GM12892 (cell line): ENCODE data around the gene FAM171A2. TPM values are rescaled to one million over a fixed set of nuclear protein-coding genes. Genes with fewer than 3 reads are reported as not detected.
"Not testable (repeated sequence)": the region's sequence is repeated elsewhere in the genome, so short reads cannot be mapped to it uniquely, and the experiment has no call there.

ENCODE experiments used
- DNase-seq: peaks from one replicate; pipeline ENCODE4 v3.0.0; 2011; ENCODE audit not compliant: insufficient read length
- FAIRE-seq: peaks from 2 replicates; lab custom pipeline; 2011; peaks lifted over from hg19 to GRCh38; lab: Jason Lieb, UNC
- POLR2A ChIP-seq: IDR thresholded peaks from 2 replicates; pipeline ENCODE4 v1.6.1; 2011; ENCODE audit warnings: low read depth, low read length, control low read depth
- POLR2AphosphoS5 ChIP-seq: IDR thresholded peaks from 2 replicates; pipeline ENCODE4 v1.6.1; 2011; ENCODE audit warnings: low read depth, low read length, control low read depth
- TAF1 ChIP-seq: IDR thresholded peaks from 2 replicates; pipeline ENCODE4 v1.6.1; 2011; ENCODE audit warnings: low read depth, mild to moderate bottlenecking, control low read depth, low read length, borderline replicate concordance
- polyA plus RNA-seq: library from polyadenylated mRNA; unstranded; fragments of >200 nt; gene quantifications from one replicate; pipeline ENCODE4 v1.2.1, GENCODE V29; 2012; ENCODE audit warnings: missing spikeins, inconsistent platforms; ENCODE audit not compliant: missing spikeins

The FAM171A2 gene
- 0.78 TPM for polyA plus RNA-seq

DNA sequence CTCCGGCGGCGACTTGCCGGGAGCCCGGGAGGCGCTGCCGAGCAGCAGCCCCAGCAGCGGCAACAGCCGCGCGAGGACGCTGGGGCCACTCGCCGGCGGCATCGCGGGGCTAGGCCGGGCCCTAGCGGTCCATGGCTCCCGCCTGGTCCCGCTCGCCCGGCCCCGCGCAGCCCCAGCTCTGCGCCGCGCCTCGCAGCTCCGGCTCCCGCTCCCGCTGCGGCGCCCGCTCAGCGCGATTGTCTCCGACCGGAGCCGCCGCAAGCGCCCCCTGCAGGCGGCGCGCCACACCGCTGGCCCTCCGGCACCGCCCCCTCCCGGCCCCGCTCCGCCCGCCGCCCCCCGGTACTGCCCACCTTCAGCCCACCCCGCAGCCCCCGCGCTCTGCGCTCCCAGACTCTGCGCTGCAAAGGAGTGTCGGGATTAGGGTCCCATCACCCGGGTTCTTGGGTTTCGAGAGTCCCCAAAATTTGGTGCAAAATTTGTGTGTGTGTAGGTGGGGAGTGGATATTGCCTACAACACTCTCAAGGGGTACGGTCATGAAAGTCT lies at the start of gene FAM171A2:
Gene FAM171A2, minus strand, starts transcription at position 241 of the 547 bp plus-strand sequence. Its CDS starts 139 bp downstream, at position 102.
- DNase-seq (peak; percentile 88), FAIRE-seq (peak; percentile 89)

DNA sequence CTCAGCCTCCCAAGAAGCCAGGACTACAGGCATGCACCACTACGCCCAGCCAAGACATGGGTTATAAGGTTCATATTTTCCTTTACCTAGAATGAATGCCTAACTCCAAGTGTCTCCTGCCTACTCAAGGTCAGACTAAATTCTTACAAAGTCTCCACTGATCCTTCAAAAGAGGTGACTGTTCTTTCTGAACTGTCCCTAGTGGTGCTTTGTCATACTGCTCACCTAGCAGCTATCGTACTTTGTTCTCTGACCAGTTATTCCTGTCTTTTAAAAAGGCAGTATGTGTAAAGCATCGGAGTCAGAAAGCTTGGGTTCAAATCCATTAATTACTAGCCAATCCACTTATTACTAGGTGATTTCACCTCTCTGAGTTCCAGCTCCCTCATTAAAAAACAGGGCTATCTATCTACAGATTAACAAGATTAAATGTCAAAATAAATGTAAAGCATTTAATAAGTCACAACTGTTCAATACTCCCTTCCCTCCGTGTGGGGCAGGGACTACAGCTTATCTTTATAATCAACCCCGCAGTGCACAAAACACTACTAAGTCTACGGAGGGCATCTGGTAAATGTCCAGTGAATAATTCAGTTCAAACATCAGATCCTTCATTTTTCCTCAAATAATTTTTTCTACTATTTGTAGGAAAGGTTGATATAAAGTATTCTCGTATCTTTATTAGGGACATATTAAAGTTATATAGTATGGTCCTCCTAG lies 45.8 kb upstream of the FAM171A2 start:
- peak; percentile 14 for FAIRE-seq
- no peak for TF ChIP-seq TAF1
- TF ChIP-seq POLR2AphosphoS5, result no peak
- TF ChIP-seq POLR2A, result no peak
- DNase-seq, result no peak

More for the DNA sequence above, at the start of gene FAM171A2:
- TF ChIP-seq POLR2A (peak; percentile 17; the same call in 1 of the 2 replicates), POLR2AphosphoS5 (no peak), TAF1 (no peak)

DNA sequence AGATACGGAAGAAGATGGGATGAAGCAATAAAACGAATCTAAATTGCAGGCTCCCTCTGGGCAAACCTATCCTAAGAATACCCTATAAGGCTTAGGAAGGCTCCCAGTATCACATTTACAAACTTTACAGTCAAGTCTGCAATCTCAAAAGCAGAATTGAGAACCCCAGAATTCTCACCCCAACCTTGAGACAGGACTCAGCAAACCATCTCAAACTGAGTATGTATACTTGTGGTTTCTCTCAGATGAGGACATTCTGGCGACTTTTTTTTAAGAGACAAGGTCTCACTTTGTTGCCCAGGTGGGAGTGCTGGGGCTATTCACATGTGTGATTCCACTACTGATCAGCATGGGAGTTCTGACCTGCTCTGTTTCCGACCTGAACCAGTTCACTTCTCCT lies 45.1 kb upstream of the FAM171A2 start:
- peak; percentile 66 for FAIRE-seq

DNA sequence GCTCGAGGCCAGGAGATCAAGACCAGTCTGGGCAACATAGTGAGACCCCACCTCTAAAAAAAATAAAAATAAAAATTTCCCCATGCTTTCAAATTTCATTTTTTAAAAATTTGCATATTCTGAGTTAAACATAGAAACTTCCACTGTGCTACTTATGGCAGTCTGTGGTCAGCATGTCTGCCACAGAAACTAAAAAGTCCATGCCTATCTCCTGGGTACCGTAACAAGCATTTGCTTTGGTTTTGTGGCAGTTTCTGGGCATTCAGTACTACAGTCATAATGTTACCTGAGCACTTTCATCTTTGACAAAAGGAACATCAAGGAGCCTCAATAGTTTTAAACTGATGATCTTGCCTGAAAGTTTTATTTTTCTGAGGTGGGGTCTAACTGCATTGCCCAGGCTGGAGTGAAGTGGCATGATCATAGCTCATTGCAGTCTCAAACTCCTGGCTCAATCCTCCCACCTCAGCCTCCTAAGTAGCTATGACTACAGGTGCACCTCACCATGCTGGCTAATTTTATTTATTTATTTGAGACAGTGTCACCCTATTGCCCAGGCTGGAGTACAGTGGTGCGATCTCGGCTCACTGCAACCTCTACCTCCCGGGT lies 39.0 kb upstream of the FAM171A2 start:
- TF ChIP-seq TAF1 (no peak), POLR2A (no peak)
- FAIRE-seq (no peak), DNase-seq (no peak)

More for the DNA sequence above, 45.1 kb upstream of the FAM171A2 start:
- no peak for TF ChIP-seq POLR2AphosphoS5
- TF ChIP-seq POLR2A, result no peak
- no peak for TF ChIP-seq TAF1
- DNase-seq, result no peak

DNA sequence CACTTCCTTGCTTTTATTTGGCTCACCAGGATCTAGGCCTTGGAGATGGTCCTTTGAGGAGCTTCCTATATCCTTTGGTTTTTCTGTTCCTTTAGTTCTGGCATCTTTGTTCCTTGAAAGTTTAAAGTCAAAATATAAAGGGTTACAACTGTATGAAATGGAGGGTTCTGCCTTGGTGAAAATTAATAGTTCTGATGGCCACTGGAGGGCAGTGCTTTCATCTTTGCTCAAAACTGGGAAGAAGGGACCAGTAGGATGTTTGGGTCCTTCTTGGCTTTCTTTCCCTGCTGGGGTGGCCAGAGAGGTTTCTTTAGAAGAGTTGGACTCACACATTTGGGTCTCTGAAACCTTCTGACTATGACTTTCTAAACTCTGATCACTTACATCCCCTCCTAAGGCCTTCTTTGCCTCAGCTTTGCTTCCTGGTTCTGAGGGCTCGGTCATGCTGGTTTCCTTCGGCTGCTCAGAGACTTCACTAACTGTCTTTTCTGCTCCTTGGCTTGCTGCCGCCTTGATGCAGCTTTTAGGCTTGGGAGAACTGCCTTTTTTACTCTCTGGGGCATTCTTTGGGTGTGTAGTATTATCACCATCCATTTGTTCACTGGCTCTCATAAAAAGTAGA lies 36.7 kb upstream of the FAM171A2 start:
- TF ChIP-seq POLR2AphosphoS5 (no peak), POLR2A (no peak), TAF1 (no peak)
- no peak for DNase-seq
- peak; percentile 81 for FAIRE-seq

DNA sequence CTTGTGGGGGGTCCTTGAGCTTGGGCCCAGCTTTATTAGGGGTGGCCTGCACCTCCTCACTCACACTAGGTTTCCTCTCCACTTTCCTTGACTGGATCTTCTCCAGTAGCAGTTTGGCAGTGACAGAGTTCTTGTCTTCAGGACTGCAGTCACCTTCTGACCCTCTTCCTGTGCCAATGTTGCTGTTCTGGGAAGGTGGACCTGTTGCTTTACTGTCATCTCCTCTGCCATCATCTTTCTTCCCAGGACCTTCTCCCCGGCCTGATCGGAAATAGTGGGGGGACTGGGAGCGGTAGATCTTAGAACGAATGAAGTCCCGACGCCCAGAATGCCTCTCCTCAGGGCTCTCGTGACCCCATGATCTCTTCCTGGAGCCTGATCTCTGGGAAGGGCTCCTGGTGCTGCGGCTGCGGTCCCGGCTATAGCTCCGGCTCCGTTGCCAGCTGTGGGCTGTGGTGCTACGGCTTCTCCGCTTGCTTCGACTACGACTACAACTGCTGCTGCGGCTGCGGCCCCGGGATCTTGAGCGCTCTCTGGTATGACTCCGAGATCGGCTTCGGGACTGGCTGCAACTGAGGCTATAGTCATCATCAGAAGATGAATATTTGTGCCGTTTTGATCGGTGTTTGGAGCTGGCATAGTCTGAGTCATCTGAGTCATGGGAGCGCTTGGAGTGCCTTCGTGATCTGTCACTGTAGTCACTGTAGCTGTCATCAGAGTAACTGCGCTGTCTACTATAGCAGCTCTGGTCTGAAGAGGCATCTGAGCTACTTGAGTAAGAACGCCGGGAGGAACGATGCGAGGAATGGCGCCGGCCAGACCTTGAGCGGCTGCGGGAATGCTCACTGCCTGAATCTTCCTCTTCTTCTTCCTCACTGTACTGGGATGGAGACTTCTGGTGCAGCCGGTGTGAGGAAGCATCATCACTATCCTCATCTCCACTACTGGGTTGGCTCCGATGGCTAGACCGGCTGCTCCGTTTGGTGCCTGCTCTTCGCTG lies 35.3 kb upstream of the FAM171A2 start:
- DNase-seq (no peak), FAIRE-seq (no peak)
- TF ChIP-seq POLR2AphosphoS5 (no peak), TAF1 (no peak), POLR2A (no peak)

DNA sequence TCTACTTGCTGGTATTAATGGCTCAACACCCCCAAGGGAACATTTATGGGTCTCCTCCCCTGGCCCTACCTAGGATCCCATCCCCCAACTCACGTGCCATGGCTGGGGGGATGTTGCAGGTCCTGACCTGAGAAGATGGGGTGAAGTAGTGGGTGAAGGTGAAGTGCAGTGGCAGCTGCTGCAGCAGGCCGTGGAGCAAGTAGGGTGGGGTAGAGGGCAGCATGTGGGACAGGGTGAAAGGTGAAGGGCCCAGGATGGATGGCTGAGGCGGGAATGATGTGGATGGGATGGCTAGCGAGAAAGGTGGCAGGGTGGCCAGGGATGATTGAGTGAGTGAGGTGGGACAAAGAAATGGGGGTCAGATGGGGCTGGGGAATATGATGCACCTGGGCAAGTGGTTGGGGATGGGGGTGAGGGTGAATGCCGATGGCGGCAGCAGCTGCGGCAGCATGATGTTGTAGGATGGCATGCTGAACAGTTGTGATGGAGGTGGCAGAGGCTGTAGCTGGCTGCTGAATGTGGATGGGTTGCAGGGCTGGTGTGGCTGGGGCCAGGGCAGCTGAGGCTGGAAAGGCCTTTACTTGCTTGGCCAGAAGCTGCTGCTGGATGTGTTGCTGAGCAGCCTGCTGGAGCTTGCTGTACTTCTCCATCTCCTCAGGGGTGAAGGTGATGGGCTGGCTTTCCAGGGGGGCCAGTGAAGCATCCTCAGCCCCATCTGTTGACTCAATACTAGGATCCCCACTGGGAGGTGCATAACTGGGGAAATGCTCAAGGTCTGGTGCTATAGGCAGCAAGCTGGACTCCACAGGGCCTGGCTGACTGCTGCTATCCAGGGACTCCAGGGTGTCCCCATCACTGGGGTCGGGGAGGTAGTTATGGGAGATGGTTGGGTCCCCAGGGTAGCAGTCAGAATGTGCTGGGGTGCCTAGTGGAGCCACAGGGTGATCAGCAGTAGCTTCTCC lies 34.1 kb upstream of the FAM171A2 start:
- no peak for FAIRE-seq
- DNase-seq, result no peak
- peak; percentile 12; the same call in 1 of the 2 replicates for TF ChIP-seq POLR2AphosphoS5
- TF ChIP-seq POLR2A, result no peak

DNA sequence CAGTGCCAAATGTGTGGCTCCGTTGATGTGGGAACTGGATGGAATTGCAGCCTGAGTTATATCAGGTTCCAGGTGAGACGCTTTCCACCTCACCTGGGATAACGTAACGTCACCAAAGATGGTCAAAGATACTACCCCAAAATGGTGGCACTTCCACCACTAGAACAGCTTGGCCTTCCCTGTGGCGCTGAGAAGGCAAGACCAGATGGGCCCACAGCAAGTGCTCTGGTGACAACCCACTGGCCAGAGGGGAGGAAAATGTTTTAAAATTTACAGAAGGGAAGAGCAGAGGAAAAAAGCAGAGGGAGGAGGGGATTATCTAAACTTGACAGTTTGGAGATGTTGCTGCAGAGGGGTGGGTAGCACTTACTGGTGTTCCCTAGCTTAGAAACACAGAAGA lies 33.3 kb upstream of the FAM171A2 start:
- DNase-seq, result no peak
- TF ChIP-seq TAF1 (no peak), POLR2AphosphoS5 (no peak), POLR2A (no peak)
- FAIRE-seq, result no peak

DNA sequence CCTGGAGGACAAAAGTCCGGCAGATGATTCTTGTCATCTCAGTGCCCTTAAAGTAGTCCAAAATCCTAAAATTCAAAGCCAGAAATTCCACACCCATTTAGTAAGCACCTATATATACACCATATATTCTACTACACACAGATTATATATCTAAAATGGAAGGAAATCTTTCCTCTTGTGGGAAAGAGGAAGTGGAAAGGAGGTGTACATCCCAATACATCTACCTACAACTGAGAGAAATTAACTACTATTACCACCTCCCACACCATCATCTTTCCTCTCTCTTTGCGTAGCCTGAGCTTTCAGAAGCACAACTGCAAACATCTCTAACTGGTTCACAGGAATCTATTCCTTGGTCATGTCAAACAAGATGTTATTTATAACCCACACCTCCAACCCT lies 31.2 kb upstream of the FAM171A2 start:
- no peak for TF ChIP-seq POLR2AphosphoS5
- TF ChIP-seq TAF1, result no peak
- no peak for TF ChIP-seq POLR2A
- FAIRE-seq (no peak), DNase-seq (no peak)

DNA sequence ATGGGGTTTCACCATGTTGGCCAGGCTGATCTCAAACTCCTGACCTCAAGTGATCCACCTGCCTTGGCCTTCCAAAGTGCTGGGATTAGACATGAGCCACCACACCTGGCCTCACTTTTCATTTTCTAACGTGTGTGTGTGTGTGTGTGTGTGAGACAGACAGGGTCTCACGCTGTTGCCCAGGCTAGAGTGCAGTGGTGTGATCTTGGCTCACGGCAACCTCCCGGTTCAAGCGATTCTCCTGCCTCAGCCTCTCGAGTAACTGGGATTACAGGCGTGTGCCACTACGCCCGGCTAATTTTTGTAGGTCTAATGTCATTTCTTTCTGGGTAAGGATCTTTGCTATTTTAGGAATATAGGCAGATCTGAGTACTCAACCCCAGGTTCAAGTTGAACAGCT lies 30.5 kb upstream of the FAM171A2 start:
- not testable (repeated sequence) for DNase-seq, FAIRE-seq
